Stomach (tissue), 4 donors: Measurements from ENCODE around the gene KLHL18.

Experiments
- CTCF ChIP-seq, 7 experiments: fragments of 450-650 bp in 4 of 7; fragments of 200-600 bp in 3 of 7; sonication (generic) in 3 of 7; IDR thresholded peaks; one replicate each; pipeline ENCODE4 v1.5.1; 2016 to 2019; ENCODE audit warnings: antibody characterized with exemption in 7 of 7, control low read depth in 2 of 7, mild to moderate bottlenecking in 1 of 7
- POLR2A ChIP-seq, 4 donors: fragments of 450-650 bp; IDR thresholded peaks; one replicate each; pipeline ENCODE4 v1.6.1; 2016; ENCODE audit warnings: antibody characterized with exemption in 4 of 4, control low read depth in 2 of 4, mild to moderate bottlenecking in 1 of 4, moderate library complexity in 1 of 4
- POLR2AphosphoS5 ChIP-seq, 3 donors: sonication (generic); formaldehyde crosslinking; IDR thresholded peaks; one replicate each; pipeline ENCODE4 v1.6.1; 2016; ENCODE audit warnings: antibody characterized with exemption in 3 of 3

- TF ChIP-seq POLR2AphosphoS5 (IDR thresholded peaks at IDR 0.05) (no peak), POLR2A (IDR thresholded peaks at IDR 0.05) (no peak), CTCF (IDR thresholded peaks at IDR 0.05) (no peak)
Measured at GRCh38 chr3:47306022-47306421, 23.3 kb downstream of the KLHL18 start.
